KMS-11 (cell line): ENCODE data around the gene SCART1.

Experiments
- H2AFZ ChIP-seq: fragments of 200-600 bp; sonication (generic); 2 replicates; pipeline ENCODE4 v1.6.1; 2016; ENCODE audit warnings: antibody characterized with exemption, mixed run types, low read depth
- H3K27ac ChIP-seq: fragments of 200-600 bp; sonication (generic); 2 replicates; pipeline ENCODE4 v1.6.1; 2016; ENCODE audit warnings: mild to moderate bottlenecking, mixed run types
- H3K27me3 ChIP-seq: fragments of 200-600 bp; sonication (generic); 2 replicates; pipeline ENCODE4 v1.6.1; 2017; ENCODE audit warnings: mild to moderate bottlenecking, low read depth, mixed run types, moderate library complexity; ENCODE audit not compliant: insufficient read depth
- H3K36me3 ChIP-seq: fragments of 200-600 bp; sonication (generic); 2 replicates; pipeline ENCODE4 v1.6.1; 2017; ENCODE audit warnings: mild to moderate bottlenecking, mixed run types; ENCODE audit not compliant: insufficient read depth
- H3K4me1 ChIP-seq: fragments of 200-600 bp; sonication (generic); 2 replicates; pipeline ENCODE4 v1.6.1; 2016; ENCODE audit warnings: mild to moderate bottlenecking, low read depth, mixed run types; ENCODE audit not compliant: poor library complexity, severe bottlenecking
- H3K4me2 ChIP-seq: fragments of 200-600 bp; sonication (generic); 2 replicates; pipeline ENCODE4 v1.7.0; 2016; ENCODE audit warnings: mild to moderate bottlenecking, mixed run types
- H3K4me3 ChIP-seq: fragments of 200-600 bp; sonication (generic); IDR thresholded peaks from 2 replicates; pipeline ENCODE4 v1.6.1; 2017; ENCODE audit warnings: low read depth, low read length, mixed read lengths; ENCODE audit not compliant: insufficient read depth
- H3K79me2 ChIP-seq: fragments of 200-600 bp; sonication (generic); 2 replicates; pipeline ENCODE4 v1.6.1; 2016; ENCODE audit warnings: low read depth, mixed run types; ENCODE audit not compliant: insufficient read depth
- H3K9ac ChIP-seq: fragments of 200-600 bp; sonication (generic); 2 replicates; pipeline ENCODE4 v1.6.1; 2016; ENCODE audit warnings: mild to moderate bottlenecking, mixed run types
- H4K20me1 ChIP-seq: fragments of 200-600 bp; sonication (generic); 2 replicates; pipeline ENCODE4 v1.6.1; 2016; ENCODE audit warnings: mild to moderate bottlenecking, mixed run types; ENCODE audit not compliant: insufficient read depth
- CTCF ChIP-seq: fragments of 200-600 bp; sonication (generic); conservative IDR thresholded peaks from 2 replicates; pipeline ENCODE4 v1.6.1; 2017; ENCODE audit warnings: low read depth, mild to moderate bottlenecking, antibody characterized with exemption, low read length, moderate library complexity, mixed read lengths

Gene SCART1

GRCh38 chr10:133455611-133456031 is 1.9 kb downstream of the SCART1 start:
- Histone ChIP-seq H3K79me2 (no peaks in the 10 kb centered on the region), H3K27me3 (no peaks in the 10 kb centered on the region), H3K4me3 (no peak overlapping the region), H3K4me2 (no peak overlapping the region), H2AFZ (no peak overlapping the region), H4K20me1 (no peaks in the 10 kb centered on the region), H3K9ac (no peak overlapping the region), H3K27ac (no peak overlapping the region), H3K36me3 (no peaks in the 10 kb centered on the region), H3K4me1 (no peaks in the 10 kb centered on the region)
- no peak for TF ChIP-seq CTCF

GRCh38 chr10:133456041-133456951 is 2.6 kb downstream of the SCART1 start:
- Histone ChIP-seq H3K27ac (no peak overlapping the region), H3K79me2 (no peaks in the 10 kb centered on the region), H2AFZ (no peak overlapping the region), H3K36me3 (no peaks in the 10 kb centered on the region), H3K4me3 (no peak overlapping the region), H3K4me2 (no peak overlapping the region), H4K20me1 (no peaks in the 10 kb centered on the region), H3K27me3 (no peaks in the 10 kb centered on the region), H3K4me1 (no peaks in the 10 kb centered on the region), H3K9ac (no peak overlapping the region)
- no peak for TF ChIP-seq CTCF

GRCh38 chr10:133457100-133457841 is 3.5 kb downstream of the SCART1 start:
- H3K9ac ChIP-seq: no peak overlapping the region
- no peak overlapping the region for H2AFZ ChIP-seq
- TF ChIP-seq CTCF: no peak

GRCh38 chr10:133458021-133458709 is 4.4 kb downstream of the SCART1 start:
- no peaks in the 10 kb centered on the region for H4K20me1 ChIP-seq
- no peak for TF ChIP-seq CTCF
- H3K4me3 ChIP-seq: no peak overlapping the region
- no peaks in the 10 kb centered on the region for H3K36me3 ChIP-seq
- H3K79me2 ChIP-seq: no peaks in the 10 kb centered on the region
- no peak overlapping the region for H3K4me2 ChIP-seq
- no peak overlapping the region for H3K9ac ChIP-seq
- no peaks in the 10 kb centered on the region for H3K27me3 ChIP-seq
- no peak overlapping the region for H3K27ac ChIP-seq
- H2AFZ ChIP-seq: no peak overlapping the region
- no peaks in the 10 kb centered on the region for H3K4me1 ChIP-seq

More at GRCh38 chr10:133457100-133457841, 3.5 kb downstream of the SCART1 start:
- H3K4me2 ChIP-seq: no peak overlapping the region
- H3K4me3 ChIP-seq: no peak overlapping the region
- no peaks in the 10 kb centered on the region for H3K27me3 ChIP-seq
- no peaks in the 10 kb centered on the region for H3K4me1 ChIP-seq
- H3K27ac ChIP-seq: no peak overlapping the region
- H4K20me1 ChIP-seq: no peaks in the 10 kb centered on the region
- no peaks in the 10 kb centered on the region for H3K36me3 ChIP-seq
- no peaks in the 10 kb centered on the region for H3K79me2 ChIP-seq
